Esophagus squamous epithelium (tissue), 4 donors: ENCODE measurements around the gene CYREN.

Source experiments
- CTCF ChIP-seq, 6 experiments: fragments of 450-650 bp in 4 of 6; fragments of 200-600 bp in 2 of 6; sonication (generic) in 2 of 6; IDR thresholded peaks; one replicate each; pipeline ENCODE4 v1.5.1; 2016 to 2019; ENCODE audit warnings: antibody characterized with exemption in 6 of 6, mild to moderate bottlenecking in 4 of 6, moderate library complexity in 4 of 6
- POLR2A ChIP-seq, 4 donors: fragments of 450-650 bp; IDR thresholded peaks; one replicate each; pipeline ENCODE4 v1.6.1; 2017; ENCODE audit warnings: antibody characterized with exemption in 4 of 4, mild to moderate bottlenecking in 4 of 4, moderate library complexity in 3 of 4

DNA sequence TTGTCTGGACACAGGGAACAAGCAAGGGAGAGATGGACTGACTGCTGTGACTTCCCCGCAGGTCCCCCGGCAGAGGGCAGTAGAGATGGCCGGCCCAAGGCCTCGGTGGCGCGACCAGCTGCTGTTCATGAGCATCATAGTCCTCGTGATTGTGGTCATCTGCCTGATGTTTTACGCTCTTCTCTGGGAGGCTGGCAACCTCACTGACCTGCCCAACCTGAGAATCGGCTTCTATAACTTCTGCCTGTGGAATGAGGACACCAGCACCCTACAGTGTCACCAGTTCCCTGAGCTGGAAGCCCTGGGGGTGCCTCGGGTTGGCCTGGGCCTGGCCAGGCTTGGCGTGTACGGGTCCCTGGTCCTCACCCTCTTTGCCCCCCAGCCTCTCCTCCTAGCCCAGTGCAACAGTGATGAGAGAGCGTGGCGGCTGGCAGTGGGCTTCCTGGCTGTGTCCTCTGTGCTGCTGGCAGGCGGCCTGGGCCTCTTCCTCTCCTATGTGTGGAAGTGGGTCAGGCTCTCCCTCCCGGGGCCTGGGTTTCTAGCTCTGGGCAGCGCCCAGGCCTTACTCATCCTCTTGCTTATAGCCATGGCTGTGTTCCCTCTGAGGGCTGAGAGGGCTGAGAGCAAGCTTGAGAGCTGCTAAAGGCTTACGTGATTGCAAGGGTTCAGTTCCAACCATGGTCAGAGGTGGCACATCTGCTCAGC is 6.0 kb downstream of the CYREN start:
- no peak for TF ChIP-seq CTCF (IDR thresholded peaks at IDR 0.05)
- TF ChIP-seq POLR2A (IDR thresholded peaks at IDR 0.05): no peak
